HT-29 (cell line): Measurements from ENCODE around the gene CCNA2. TPM values are rescaled to one million over a fixed set of nuclear protein-coding genes. Genes with fewer than 3 reads are reported as not detected.

ENCODE experiments used
- DNase-seq: peaks from one replicate; pipeline ENCODE4 v3.0.0-alpha.2; 2015; ENCODE audit warnings: low spot score
- total RNA-seq: library from RNA; depleted of rRNA; stranded (reverse); fragments of >200 nt; shearing (Covaris generic); gene quantifications from 2 replicates; pipeline ENCODE4 v1.2.3, GENCODE V29; 2014; rRNA removed

The CCNA2 gene
- total RNA-seq: 90.9 and 94.6 TPM in 2 replicates

- DNase-seq: peak; percentile 98
Measured at GRCh38 chr4:121823505-121824170, at the start of gene CCNA2. Gene CCNA2 (minus strand): TSS chr4:121823883. CDS start chr4:121823628, 255 bp downstream.

GRCh38 chr4:121869841-121870822, 46.4 kb upstream of the CCNA2 start, which contains the start of gene BBS7:
Gene BBS7 (minus strand): TSS chr4:121870474. CDS start chr4:121870313, 161 bp downstream.
- DNase-seq: peak; percentile 94

GRCh38 chr4:121863799-121864198, 40.1 kb upstream of the CCNA2 start:
- no peak for DNase-seq

GRCh38 chr4:121861426-121861825, 37.7 kb upstream of the CCNA2 start:
- DNase-seq: no peak

DNA sequence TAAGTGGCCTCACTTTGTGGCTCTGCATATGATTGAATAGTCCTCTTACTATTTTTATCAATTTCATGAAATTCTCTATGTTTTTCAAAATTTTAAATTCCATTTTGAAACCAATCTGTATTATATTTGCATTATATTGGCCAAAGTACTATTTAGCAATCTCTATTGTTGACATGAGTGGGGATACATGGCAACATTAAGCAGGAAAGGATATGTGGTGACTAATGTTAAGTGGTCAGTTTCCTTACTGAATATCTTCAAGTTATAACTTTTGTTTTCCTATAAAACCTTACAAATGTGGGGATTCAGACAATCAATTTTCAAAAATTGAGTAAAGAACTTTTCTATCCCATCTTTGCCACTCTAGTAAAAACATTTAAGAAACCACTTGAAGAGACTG, 36.4 kb upstream of the CCNA2 start:
- no peak for DNase-seq

GRCh38 chr4:121851354-121851753, 27.7 kb upstream of the CCNA2 start:
- no peak for DNase-seq

GRCh38 chr4:121846662-121847061, 23.0 kb upstream of the CCNA2 start:
- DNase-seq: no peak

DNA sequence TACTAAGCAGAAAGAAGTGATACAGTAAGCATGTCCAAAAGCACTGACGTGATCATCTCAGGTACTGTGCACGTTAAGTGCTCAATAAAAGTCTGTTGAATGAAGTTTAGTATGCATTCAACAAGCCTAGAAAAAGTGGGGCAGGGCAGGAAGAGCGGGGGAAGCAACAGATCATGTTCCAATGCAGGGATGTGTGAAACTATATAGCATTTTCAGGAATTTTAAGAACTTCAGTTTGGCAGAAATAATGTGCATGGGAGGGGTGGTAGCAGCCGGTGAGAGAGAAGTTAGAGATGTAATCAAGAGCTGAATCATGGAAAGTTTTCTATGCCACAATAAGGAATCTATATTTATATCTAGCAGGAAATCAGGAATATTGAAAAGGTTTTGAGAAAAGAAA, 19.2 kb upstream of the CCNA2 start:
- no peak for DNase-seq

DNA sequence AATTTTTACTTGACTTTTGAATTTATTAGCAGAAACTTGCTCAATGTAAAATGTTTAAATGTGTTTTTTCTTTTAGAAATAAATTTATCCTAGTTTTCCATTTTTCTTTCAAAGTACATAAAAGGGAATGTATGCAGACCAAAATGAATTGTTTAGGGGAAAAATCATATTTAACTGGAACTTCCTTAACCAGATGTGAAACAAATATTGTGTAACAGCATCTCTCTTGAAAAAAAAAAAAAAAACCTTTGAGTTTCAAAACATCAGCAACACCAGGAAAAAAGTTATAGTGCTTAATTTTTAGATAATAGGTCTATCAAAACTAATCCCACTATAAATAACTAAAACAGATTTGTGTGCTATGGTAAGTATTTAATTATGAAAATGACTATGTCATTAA, 14.5 kb upstream of the CCNA2 start:
- DNase-seq: no peak

DNA sequence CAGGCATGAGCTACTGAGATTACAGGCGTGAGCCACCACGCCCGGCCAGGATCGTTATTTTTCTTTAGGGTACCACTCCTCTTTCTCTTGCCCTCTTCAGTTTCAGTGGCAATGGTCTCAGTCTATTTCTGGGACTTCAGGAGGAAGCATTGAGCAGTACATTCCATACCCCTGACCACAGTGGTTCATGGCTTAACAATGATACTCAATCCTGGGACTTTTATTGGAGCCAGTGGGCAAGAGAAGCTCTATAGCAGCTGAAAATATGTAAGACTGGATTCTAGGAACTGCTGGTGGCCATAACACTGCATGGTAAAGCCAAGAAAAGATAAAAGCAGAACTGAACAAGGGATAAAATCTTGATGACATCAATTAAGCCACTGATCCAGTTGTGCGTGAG, 5.8 kb upstream of the CCNA2 start:
- no peak for DNase-seq

DNA sequence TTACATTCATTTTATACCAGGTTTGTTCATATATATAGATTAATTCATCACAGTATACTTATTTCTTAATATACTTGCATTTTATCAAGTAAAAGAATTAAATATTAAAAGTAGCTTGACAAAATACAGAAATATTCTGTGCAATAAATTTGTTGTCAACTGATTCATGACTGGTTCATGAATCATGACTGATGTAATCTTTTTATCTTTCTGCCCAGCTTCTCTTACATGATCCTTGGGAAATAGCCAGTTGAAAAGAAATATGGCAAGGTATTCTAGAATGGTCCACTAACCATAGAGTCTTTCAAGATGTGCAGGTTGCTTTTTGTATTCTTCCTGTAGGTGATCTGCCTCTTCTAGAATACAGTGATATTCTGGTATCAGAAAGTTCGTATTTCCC, 4.2 kb upstream of the CCNA2 start:
- no peak for DNase-seq

DNA sequence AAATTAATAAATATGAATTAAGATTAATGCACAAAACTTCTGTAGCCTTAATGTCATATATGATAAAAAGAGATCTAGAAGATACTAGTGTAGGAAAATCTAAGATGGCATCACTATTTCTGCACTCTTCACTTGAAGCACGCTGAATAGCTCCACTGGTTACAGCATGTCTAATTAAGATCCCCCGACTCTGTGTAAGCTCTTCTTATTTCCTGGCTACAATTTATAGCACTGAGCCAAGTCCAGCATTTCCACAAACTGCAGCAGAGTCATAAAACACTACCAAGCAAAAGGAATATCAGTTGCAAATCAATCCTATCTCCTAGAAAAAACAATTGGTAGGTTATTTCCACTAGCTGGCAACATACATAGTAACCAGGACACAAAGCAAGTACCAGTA, 1.3 kb upstream of the CCNA2 start:
- DNase-seq: no peak

GRCh38 chr4:121824171-121824527, 466 bp upstream of the CCNA2 start:
- no peak for DNase-seq

- peak; percentile 38 for DNase-seq
Measured at GRCh38 chr4:121822796-121823504, 733 bp downstream of the CCNA2 start.

- no peak for DNase-seq
Measured at GRCh38 chr4:121822047-121822446, 1.6 kb downstream of the CCNA2 start.

GRCh38 chr4:121819216-121819965, 4.3 kb downstream of the CCNA2 start:
- DNase-seq: no peak

GRCh38 chr4:121818215-121818614, 5.5 kb downstream of the CCNA2 start:
- no peak for DNase-seq

- DNase-seq: no peak
Measured at GRCh38 chr4:121817701-121818100, 6.0 kb downstream of the CCNA2 start.

GRCh38 chr4:121817006-121817405, 6.7 kb downstream of the CCNA2 start:
- DNase-seq: no peak

- no peak for DNase-seq
Measured at GRCh38 chr4:121814756-121815155, 8.9 kb downstream of the CCNA2 start.

GRCh38 chr4:121811122-121811521, 12.6 kb downstream of the CCNA2 start:
- no peak for DNase-seq
